Effector memory CD8-positive, alpha-beta T cell (primary cell): ENCODE measurements around the gene PTCRA.

Experiments
- ATAC-seq: fragments of 150-1000 bp; cut with Tn5 transposase; replicated peaks from 2 replicates; pipeline ENCODE4 v1.10.0; 2021; ENCODE audit warnings: mild to moderate bottlenecking, moderate library complexity
- DNase-seq, 3 experiments: peaks; one replicate each; pipeline ENCODE4 v3.0.0; 2021
- H3K27ac Mint-ChIP-seq, 2 donors: one replicate each; pipeline ENCODE4 v1.8.0; 2022; ENCODE audit warnings: mild to moderate bottlenecking in 2 of 2, mixed read lengths in 2 of 2, moderate library complexity in 2 of 2
- H3K27me3 Mint-ChIP-seq, 2 donors: one replicate each; pipeline ENCODE4 v1.8.0; 2022; ENCODE audit warnings: mixed read lengths in 2 of 2
- H3K36me3 Mint-ChIP-seq: one replicate; pipeline ENCODE4 v1.8.0; 2022; ENCODE audit warnings: mild to moderate bottlenecking, moderate library complexity, mixed read lengths; ENCODE audit not compliant: insufficient read depth
- H3K4me1 Mint-ChIP-seq, 2 donors: one replicate each; pipeline ENCODE4 v1.8.0; 2022; ENCODE audit warnings: low read depth in 2 of 2, mixed read lengths in 2 of 2
- H3K4me3 Mint-ChIP-seq, 2 donors: one replicate each; pipeline ENCODE4 v1.8.0; 2022; ENCODE audit warnings: mild to moderate bottlenecking in 2 of 2, mixed read lengths in 2 of 2, moderate library complexity in 2 of 2
- H3K9me3 Mint-ChIP-seq, 2 donors: one replicate each; pipeline ENCODE4 v1.8.0; 2022; ENCODE audit warnings: mixed read lengths in 2 of 2

Gene PTCRA

DNA sequence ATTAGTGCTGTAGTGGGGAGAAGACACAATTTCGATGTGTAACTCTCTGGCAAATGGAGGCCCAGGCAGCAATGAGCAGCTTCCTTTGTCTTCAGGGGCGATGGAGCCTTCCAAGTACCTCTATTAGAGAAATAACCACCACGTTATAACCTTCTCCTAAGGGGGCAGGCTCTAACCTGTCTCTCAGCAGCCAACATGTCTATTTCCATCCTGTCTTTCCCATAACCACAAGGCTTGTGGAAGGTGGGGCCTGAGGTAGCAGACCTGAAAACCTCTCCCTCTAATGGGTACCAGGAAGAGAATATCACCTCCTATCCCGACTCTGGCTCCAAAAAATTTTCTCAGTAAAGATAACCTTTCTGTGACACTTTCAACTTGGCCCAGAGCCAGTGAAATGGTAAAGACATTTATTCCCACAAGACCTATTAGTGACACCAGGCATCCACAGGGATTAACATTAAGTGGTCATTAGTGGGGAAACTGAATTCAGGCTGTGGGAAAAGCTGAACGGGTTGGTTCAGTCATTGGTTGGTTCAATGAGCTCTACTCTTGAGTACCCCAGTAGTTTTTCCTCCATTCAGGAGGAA lies 59.2 kb downstream of the PTCRA start:
- no peaks in the 10 kb centered on the region for H3K9me3 Mint-ChIP-seq
- H3K36me3 Mint-ChIP-seq: peaks cover 18% of the 10 kb centered on the region
- H3K4me3 Mint-ChIP-seq: no peak overlapping the region
- no peaks in the 10 kb centered on the region for H3K27me3 Mint-ChIP-seq
- DNase-seq: no peak
- H3K27ac Mint-ChIP-seq: peak overlapping the region in 1 of 2 donors; percentile 53
- H3K4me1 Mint-ChIP-seq: peaks cover 31 to 34% of the 10 kb centered on the region in 2 donors
- no peak for ATAC-seq
